Hepatic stellate cell (primary cell): ENCODE results near the gene UBE2I.
"Not testable (repeated sequence)": the region's sequence is repeated elsewhere in the genome, so short reads cannot be mapped to it uniquely, and the experiment has no call there.

Experiments
- DNase-seq: peaks from one replicate; pipeline ENCODE4 v3.0.0; 2011; ENCODE audit warnings: low spot score

Gene UBE2I

GRCh38 chr16:1308977-1309885 is at the start of gene UBE2I:
UBE2I (plus strand) TSS chr16:1309636; CDS start chr16:1314031, 4,395 bp downstream.
- DNase-seq = peak; percentile 99

- DNase-seq = no peak
Observed at GRCh38 chr16:1259760-1260068, 49.7 kb upstream of the UBE2I start.

GRCh38 chr16:1260101-1260680 is 49.2 kb upstream of the UBE2I start:
- DNase-seq = no peak

GRCh38 chr16:1261131-1261892 is 48.1 kb upstream of the UBE2I start:
- no peak for DNase-seq

GRCh38 chr16:1262210-1262845 is 47.1 kb upstream of the UBE2I start:
- DNase-seq = no peak

- DNase-seq = no peak
Observed at GRCh38 chr16:1262846-1263221, 46.6 kb upstream of the UBE2I start.

- no peak for DNase-seq
Observed at GRCh38 chr16:1263591-1264344, 45.7 kb upstream of the UBE2I start.

GRCh38 chr16:1264345-1265089 is 44.9 kb upstream of the UBE2I start:
- no peak for DNase-seq

GRCh38 chr16:1265090-1265630 is 44.3 kb upstream of the UBE2I start:
- no peak for DNase-seq

GRCh38 chr16:1265826-1266225 is 43.6 kb upstream of the UBE2I start:
- DNase-seq = no peak

GRCh38 chr16:1269418-1269817 is 40.0 kb upstream of the UBE2I start:
- DNase-seq = not testable (repeated sequence)

GRCh38 chr16:1271380-1271723 is 38.1 kb upstream of the UBE2I start:
- no peak for DNase-seq

GRCh38 chr16:1271724-1272413 is 37.6 kb upstream of the UBE2I start:
- DNase-seq = not testable (repeated sequence)

GRCh38 chr16:1272453-1273198 is 36.8 kb upstream of the UBE2I start:
- no peak for DNase-seq

- no peak for DNase-seq
Observed at GRCh38 chr16:1273816-1274215, 35.6 kb upstream of the UBE2I start.

- DNase-seq = no peak
Observed at GRCh38 chr16:1274767-1275166, 34.7 kb upstream of the UBE2I start.

- DNase-seq = no peak
Observed at GRCh38 chr16:1275791-1276579, 33.5 kb upstream of the UBE2I start.

GRCh38 chr16:1276580-1276878 is 32.9 kb upstream of the UBE2I start:
- no peak for DNase-seq

- no peak for DNase-seq
Observed at GRCh38 chr16:1277151-1277598, 32.3 kb upstream of the UBE2I start.
